DMS114 treated with DMSO at 0.1 percent for 48 hours (cell line): Measurements from ENCODE around the gene ABI3BP.
A peak's percentile ranks its signal among the peaks of the same experiment; 100 is the strongest.

Experiments used
- DNase-seq: peaks from one replicate; lab custom pipeline; 2025; ENCODE audit not compliant: unreplicated experiment; lab: John Stamatoyannopoulos, UW

The ABI3BP gene

GRCh38 chr3:100836661-100837060 lies 156.6 kb downstream of the ABI3BP start:
- DNase-seq, result no peak

DNA sequence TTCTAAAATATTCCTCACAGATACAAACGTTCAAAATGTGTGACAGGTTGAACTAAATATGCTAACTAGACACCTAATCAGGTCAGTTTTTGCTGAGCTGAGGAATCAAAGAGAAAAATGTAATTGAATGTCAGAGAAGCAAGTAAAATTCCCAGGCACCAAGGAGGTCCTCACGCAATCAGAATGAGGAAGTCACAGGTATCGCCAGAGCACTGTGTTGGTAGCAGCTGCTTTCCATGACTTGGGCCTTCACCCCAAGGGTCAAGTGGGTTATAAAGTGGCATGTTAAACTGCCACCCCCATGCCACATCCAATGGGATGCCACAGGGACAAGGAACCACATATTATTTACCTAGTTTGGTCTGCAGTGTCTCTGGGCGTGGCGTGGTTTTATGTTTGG lies 158.9 kb downstream of the ABI3BP start:
- DNase-seq, result no peak

DNA sequence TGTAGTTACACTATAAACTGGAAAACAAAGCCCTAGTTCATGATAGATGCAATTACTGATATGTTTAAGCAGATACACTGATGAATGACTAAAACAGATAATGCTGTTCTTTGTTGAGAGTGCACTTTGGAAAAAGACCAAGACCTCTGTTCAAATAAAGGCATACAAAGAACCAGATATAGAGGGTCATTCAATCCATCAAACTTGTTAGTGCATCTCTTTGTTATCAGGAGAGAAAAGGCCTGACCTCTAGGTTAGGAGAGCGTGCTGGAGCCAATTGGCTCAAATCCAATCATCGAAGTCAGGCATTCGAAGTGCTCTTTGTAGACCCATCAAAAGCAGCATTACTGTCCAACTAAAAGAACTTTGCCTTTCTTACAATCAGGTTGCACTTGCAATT lies 159.7 kb downstream of the ABI3BP start:
- DNase-seq, result no peak

- no peak for DNase-seq
Measured at GRCh38 chr3:100831629-100832028, 161.6 kb downstream of the ABI3BP start.

DNA sequence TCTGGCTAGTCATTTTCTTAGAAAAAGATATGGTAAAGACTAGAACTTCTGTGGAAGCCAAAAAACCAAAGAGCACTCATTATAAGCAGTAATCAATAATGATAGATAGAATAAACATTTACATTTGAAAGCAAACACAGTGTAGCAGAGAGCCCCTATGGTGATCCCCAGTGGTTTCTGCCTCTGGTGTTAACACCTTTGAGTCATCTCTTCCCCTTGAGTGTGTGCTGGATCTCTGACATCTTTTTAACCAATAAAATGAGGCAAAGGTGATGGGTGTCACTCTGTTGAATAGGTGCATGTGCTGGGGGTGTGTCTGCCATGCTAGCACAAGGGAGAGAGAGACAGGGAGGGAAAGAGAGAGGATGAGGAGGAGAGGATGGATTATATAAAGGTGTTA lies 162.3 kb downstream of the ABI3BP start:
- DNase-seq, result no peak

GRCh38 chr3:100825574-100825973 lies 167.6 kb downstream of the ABI3BP start:
- no peak for DNase-seq

DNA sequence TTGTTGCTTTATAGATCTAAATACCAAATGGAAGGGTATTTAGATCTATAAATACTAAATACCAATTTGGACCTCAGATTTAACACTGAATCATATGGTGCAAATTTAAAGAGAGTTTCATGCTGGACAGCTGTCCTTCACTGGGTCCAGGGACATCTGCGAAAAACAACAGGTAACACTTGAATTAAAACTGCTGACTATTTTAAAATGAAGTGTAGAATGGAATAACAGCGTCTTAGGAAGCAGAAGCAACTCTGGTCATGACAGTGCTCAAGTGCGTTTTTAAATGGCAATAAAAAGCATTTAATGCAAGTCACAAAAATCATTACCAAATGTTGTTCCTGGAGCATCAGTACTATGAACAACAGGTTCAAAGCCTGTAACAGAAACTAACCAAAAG lies 177.6 kb downstream of the ABI3BP start:
- DNase-seq, result no peak

DNA sequence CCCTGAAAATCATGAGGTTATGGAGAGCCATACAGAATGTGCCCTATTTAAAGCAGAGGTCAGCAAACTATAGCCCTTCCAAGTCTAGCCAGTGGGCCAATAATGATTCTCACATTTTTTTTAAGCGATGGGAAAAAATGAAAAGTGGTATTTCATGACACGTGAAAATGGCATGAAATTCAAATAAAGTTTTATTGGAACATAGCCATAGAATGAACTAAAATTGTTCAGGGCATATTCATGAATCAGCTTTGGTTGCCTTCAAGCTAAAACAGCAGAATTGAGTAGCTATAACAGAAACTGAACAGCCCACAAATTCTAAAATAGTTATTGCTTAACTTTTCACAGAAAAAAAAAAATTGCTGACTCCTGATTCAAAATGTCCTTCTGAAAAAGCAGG lies 179.4 kb downstream of the ABI3BP start:
- no peak for DNase-seq

- no peak for DNase-seq
Measured at GRCh38 chr3:100811779-100812507, 181.3 kb downstream of the ABI3BP start.

- no peak for DNase-seq
Measured at GRCh38 chr3:100810671-100811070, 182.6 kb downstream of the ABI3BP start.

DNA sequence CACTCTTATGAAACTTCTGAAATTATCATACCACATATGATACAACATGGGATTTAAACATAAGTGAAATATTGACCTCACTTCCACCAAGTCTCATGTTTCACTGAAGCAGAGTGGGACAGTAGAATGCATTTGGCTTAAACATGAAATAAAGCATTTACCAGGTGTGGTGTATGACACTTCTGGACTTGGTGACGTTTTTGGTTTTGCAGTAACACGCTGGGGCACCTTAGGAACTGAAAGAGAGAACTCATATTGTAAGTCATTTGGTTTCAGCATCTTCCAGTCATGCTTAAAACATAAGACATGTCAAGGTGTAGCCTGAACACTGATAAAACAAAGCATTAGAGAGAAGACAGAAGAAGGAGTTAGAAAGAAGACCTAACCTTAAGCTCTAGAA lies 188.6 kb downstream of the ABI3BP start:
- DNase-seq, result no peak

DNA sequence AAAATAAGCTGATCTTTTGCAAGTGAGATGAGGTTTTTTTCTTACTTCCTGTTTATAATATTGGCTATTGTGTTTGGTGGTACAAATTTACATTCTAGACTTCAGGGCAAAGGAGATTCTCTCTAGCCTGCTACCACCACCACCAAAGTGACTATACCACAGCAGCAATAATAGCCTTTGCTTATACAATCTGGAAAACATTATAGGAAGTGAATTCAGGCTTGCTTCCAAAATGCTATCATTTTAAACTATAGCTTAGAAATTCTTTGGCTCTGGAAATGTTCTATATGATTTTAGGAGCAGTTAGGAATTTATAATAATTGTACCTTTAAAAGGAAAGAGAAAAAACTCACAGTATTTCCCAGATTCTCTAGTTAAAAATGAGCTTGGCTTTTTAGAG lies 189.5 kb downstream of the ABI3BP start:
- no peak for DNase-seq

DNA sequence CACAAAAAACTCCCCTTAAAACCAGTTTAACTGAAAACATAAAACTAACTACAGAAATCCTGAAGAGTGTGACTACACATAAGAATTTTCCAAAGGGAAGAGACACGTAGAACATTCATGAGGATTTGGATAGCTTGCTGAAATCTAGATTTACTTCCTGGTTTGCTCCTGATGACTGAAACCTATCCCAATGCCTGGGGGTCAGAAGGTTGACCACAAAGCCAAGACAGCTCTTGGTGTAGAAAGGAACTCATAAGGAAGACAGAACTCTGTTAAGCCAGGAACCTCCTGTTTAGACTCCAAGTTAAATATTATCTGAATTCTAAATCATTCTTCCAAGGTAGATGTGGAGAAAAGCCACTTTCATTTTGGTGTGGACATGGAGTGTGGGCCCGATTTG lies 191.1 kb downstream of the ABI3BP start:
- no peak for DNase-seq

- DNase-seq, result no peak
Measured at GRCh38 chr3:100798012-100798411, 195.2 kb downstream of the ABI3BP start.

DNA sequence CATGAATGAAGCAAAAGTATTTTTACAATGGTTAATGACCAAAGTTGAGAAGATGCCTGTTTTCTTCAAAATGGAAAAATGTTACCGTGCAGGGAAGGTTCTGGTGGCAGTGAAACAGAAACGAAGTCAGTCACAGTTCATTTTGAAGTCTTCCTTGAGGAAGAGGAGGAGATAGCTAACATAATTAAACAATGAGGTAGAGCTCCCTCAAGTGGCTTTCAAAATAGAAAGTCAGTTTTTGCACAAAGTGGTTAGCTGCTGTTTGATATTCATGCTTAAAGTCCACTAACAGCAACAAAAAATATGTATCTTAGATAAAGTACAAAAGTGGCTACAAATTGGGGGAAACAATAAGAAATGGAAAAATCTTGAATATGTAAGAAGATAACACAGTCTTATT lies 196.7 kb downstream of the ABI3BP start:
- DNase-seq, result peak; percentile 8

DNA sequence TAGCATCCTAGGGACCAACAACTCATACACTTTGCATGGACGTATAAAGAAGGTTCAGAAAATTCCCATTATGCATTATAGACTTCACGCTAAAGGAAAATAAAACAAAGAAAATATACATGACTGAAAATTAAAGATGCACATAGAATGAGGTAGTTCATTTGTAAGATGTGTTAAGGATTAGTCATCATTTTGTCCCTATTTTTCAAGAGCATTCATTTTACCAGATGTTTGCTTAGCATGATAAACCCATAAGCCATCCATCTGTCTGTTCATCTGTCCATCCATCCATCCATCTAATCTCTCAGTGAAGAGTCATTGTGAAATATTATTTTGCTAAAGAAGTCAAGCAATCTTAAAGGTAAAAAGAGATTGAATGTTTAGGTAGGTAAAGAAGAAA lies 203.6 kb downstream of the ABI3BP start:
- DNase-seq, result no peak

DNA sequence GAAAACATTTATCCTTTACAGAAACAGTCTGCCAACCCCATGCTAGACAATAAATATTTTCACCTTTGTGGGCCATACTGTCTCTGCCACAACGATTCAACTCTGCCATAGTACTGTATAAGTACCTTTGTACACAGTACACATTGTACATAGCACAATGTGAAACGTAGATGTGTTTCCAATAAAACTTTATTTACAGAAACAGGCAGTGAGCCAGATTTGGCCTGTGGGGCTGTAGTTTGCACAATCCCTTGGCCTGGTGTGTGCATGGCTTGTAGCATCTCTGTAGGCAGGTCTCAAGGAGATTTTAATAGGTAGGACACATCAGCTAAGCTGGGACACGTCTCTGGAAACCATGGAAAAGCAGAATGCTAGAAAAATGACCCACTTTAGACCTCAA lies 209.6 kb downstream of the ABI3BP start:
- no peak for DNase-seq

DNA sequence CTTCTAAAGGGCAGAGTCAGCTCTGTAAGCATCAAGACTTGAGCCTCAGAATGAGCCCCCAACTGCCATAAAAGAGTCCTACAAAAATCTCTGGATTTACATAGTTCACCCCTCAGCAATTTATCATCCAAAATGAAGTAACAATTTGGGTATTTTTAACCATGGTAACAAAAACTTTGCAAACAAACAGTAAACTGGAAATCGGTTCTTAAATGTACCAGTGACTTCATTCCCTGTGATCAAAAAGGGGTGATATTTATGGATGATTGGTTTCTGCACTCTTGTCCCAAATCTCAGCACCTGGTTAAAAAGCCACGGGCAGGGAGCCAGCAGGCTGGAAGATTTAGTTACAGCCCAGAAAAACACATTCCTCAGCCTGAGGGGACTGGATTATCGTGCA lies 210.3 kb downstream of the ABI3BP start:
- no peak for DNase-seq

DNA sequence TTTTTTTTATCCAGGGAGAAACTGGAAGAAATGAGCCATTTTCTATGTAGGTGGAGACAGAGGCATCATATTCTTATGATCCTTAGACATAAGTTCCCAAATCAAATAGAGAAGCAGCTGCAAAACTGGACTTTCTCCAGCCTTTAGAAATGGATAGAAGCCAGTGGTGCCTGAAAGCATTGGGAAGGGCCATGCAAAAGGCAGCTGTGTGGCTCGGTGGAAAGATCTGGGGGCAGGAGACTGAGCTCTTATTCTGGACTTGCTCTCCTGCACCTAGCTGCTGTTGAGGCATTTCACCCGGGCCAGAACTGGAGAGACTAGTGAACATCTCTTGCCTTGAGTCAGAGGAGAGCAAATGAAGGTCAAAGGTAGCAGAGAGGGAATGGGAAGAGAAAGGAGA lies 210.9 kb downstream of the ABI3BP start:
- DNase-seq, result no peak

DNA sequence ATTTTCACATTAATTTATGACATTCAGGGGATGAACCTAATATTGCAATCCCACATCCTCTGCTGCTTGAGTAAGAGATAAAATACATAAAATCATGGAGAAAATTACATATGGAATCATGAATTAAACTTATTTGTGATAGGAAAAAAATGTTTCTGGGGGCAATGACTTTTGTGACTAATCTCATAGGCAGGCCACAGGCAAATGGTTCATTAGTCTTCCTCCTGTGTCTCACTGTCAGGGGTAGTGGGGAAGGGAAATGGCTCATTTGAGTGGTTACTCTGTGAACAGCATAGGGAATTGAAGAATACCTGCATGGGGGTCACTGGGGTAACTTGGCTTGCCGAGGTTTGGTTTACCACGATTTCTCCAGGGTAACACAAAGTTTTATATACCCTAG lies 211.9 kb downstream of the ABI3BP start:
- DNase-seq, result no peak

DNA sequence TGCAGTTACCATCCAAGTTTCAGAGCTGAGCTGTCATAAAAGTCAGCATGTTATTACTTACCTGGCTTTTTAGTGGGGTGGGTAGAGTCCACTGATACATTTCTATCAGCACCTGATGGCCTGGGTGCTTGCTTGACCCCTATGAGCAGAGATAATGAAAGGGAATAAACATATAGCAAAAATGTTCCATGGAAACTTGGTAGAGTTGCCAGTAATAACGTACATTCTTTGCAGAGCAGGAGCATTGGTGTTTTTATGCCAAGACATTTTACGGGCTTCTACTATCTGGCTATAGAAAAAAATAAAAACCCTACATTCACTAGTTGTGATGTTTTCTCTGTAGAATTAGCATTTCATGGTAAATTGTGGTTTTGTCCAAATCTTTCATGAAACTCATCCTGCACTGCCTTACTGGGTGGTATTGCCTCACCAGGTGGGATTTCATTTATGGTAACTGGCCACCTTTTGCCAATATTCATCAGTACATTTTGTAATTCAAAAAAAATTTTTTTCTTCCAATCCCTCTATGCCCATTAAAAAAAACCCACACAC lies 213.1 kb downstream of the ABI3BP start:
- DNase-seq, result no peak

DNA sequence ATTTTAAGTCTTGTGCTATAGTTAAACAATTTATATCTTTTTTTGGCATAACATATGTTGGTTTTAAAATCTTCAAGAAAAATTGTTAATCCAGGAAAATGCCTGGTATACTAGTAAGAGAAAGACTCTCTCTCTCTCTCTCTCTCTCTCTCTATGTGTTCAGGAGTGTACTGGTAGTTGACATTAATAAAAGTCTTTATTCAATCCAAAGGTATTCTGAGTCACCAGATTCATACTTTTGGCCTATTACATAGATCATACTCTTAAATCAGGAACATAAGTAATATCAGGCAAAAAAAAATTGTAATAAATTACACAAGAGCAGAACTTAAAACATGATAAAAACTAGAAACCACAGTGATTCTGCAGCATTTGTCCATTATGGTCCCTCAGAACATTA lies 213.7 kb downstream of the ABI3BP start:
- DNase-seq, result no peak

DNA sequence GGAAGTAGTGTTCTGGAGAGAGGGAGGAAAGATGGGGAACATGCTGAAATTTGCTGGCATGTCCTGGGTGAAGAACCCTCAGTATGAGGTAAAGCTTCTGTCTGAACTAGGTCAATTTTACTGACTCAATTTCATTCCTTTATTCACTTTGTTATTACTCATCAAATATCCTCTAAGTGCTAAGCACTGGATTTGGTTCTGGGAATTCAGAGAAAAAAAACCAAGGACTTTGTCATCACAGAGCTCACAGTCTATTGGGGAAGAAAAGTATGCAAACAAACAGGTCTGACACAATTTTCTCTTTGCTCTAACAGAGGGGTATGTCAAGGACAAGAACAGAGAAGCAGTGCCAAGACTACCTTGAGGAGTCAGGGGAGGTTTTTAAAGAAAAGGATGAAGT lies 215.9 kb downstream of the ABI3BP start:
- no peak for DNase-seq
